ENCODE measurements around the gene TGM2.

Gene TGM2

GRCh38 chr20:38198238-38198861 lies 33.3 kb upstream of the TGM2 start:
- DNase-seq: no peak

- DNase-seq: no peak
Measured at GRCh38 chr20:38197619-38198018, 32.5 kb upstream of the TGM2 start.

GRCh38 chr20:38197217-38197616 lies 32.1 kb upstream of the TGM2 start:
- no peak for DNase-seq

- no peak for DNase-seq
Measured at GRCh38 chr20:38196592-38196991, 31.5 kb upstream of the TGM2 start.

GRCh38 chr20:38196076-38196475 lies 31.0 kb upstream of the TGM2 start:
- DNase-seq: no peak

- no peak for DNase-seq
Measured at GRCh38 chr20:38195521-38195920, 30.5 kb upstream of the TGM2 start.

- no peak for DNase-seq
Measured at GRCh38 chr20:38194971-38195504, 30.0 kb upstream of the TGM2 start.

- no peak for DNase-seq
Measured at GRCh38 chr20:38193586-38194105, 28.6 kb upstream of the TGM2 start.

- DNase-seq: no peak
Measured at GRCh38 chr20:38192323-38192885, 27.3 kb upstream of the TGM2 start.

- no peak for DNase-seq
Measured at GRCh38 chr20:38191654-38192053, 26.6 kb upstream of the TGM2 start.

- DNase-seq: no peak
Measured at GRCh38 chr20:38190936-38191371, 25.9 kb upstream of the TGM2 start.

GRCh38 chr20:38190166-38190565 lies 25.1 kb upstream of the TGM2 start:
- DNase-seq: no peak

- no peak for DNase-seq
Measured at GRCh38 chr20:38187517-38187916, 22.4 kb upstream of the TGM2 start.

GRCh38 chr20:38186788-38187221 lies 21.7 kb upstream of the TGM2 start:
- no peak for DNase-seq

- DNase-seq: no peak
Measured at GRCh38 chr20:38184101-38184500, 19.0 kb upstream of the TGM2 start.

GRCh38 chr20:38181971-38182370 lies 16.9 kb upstream of the TGM2 start:
- no peak for DNase-seq

- peak; percentile 85 for DNase-seq
Measured at GRCh38 chr20:38181207-38181801, 16.2 kb upstream of the TGM2 start.

- no peak for DNase-seq
Measured at GRCh38 chr20:38180781-38181180, 15.7 kb upstream of the TGM2 start.

GRCh38 chr20:38179846-38180245 lies 14.8 kb upstream of the TGM2 start:
- no peak for DNase-seq

- no peak for DNase-seq
Measured at GRCh38 chr20:38178581-38178980, 13.5 kb upstream of the TGM2 start.

- DNase-seq: no peak
Measured at GRCh38 chr20:38178065-38178491, 13.0 kb upstream of the TGM2 start.

GRCh38 chr20:38177201-38177600 lies 12.1 kb upstream of the TGM2 start:
- DNase-seq: no peak

GRCh38 chr20:38175304-38176180 lies 10.5 kb upstream of the TGM2 start:
- no peak for DNase-seq
